22Rv1 (cell line): ENCODE results near the gene TNFAIP8L1.

Experiments used
- CTCF ChIP-seq: fragments of 450-650 bp; IDR thresholded peaks from 2 replicates; pipeline ENCODE4 v1.5.1; 2017; ENCODE audit warnings: mild to moderate bottlenecking
- ZFX ChIP-seq: fragments of 450-650 bp; IDR thresholded peaks from 2 replicates; pipeline ENCODE4 v1.6.1; 2017; ENCODE audit warnings: antibody characterized with exemption, borderline replicate concordance

GRCh38 chr19:4697304-4697703, 58.0 kb downstream of the TNFAIP8L1 start:
- TF ChIP-seq CTCF = no peak
- TF ChIP-seq ZFX = no peak
